ENCODE measurements around the gene HK1.
A peak's percentile ranks its signal among the peaks of the same experiment; 100 is the strongest.

Gene HK1

GRCh38 chr10:69348816-69349541 is 70.7 kb downstream of the HK1 start:
- DNase-seq (ENCODE audit: low spot score), result peak; percentile 35

GRCh38 chr10:69349542-69349888 is 71.2 kb downstream of the HK1 start:
- no peak for DNase-seq (ENCODE audit: low spot score)

GRCh38 chr10:69351589-69351988 is 73.3 kb downstream of the HK1 start:
- DNase-seq (ENCODE audit: low spot score), result no peak

GRCh38 chr10:69352569-69353264 is 74.4 kb downstream of the HK1 start:
- DNase-seq (ENCODE audit: low spot score), result no peak

- no peak for DNase-seq (ENCODE audit: low spot score)
These were observed 75.8 kb downstream of the HK1 start for GRCh38 chr10:69353977-69354635.

- no peak for DNase-seq (ENCODE audit: low spot score)
These were observed 77.9 kb downstream of the HK1 start for GRCh38 chr10:69356187-69356586.

GRCh38 chr10:69358148-69358795 is 80.0 kb downstream of the HK1 start:
- DNase-seq (ENCODE audit: low spot score), result no peak

GRCh38 chr10:69359148-69359547 is 80.9 kb downstream of the HK1 start:
- no peak for DNase-seq (ENCODE audit: low spot score)

- DNase-seq (ENCODE audit: low spot score), result no peak
These were observed 81.3 kb downstream of the HK1 start for GRCh38 chr10:69359594-69359993.

DNA sequence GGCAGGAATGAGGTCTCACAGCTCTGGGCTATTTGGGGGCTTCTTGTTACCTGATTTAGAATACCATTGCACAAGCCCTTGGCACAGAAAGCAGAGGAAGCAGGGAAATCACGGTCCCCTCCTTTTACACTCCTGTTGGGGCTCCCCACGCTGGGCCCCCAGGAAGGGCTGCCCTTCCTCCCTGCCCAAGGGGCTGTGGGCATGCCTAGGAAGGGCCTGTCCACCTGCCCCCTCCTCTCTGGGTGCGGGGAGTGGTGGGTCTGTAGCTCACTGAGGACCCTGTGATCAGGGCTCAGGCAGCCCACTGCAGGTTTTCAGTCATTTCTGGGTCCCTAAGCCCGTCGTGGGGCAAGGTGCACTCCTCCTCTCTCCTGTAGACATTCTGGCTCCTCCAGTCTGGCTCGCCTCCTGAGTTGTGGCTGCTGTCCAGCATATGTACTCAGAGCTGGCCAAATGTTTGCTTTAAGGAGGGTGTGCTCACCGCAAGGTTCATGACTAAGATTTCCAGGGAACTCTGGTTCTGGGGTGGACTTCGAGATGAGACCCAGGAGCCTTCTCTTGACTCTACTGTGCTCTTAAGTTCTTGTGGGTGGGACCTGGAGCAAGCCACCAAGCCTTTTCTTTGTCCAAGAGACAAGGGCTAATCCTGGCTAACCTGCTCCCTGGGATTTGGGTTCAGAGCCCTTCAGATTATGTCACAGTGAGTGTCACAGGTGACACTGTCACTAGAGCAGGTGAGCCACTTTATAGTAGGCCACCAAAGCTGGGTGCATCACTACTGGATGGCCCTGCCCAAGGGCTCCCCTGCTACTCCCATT is 82.4 kb downstream of the HK1 start:
- no peak for DNase-seq (ENCODE audit: low spot score)

- DNase-seq (ENCODE audit: low spot score), result no peak
These were observed 83.0 kb downstream of the HK1 start for GRCh38 chr10:69361303-69361614.

- no peak for DNase-seq (ENCODE audit: low spot score)
These were observed 84.2 kb downstream of the HK1 start for GRCh38 chr10:69362471-69362954.

DNA sequence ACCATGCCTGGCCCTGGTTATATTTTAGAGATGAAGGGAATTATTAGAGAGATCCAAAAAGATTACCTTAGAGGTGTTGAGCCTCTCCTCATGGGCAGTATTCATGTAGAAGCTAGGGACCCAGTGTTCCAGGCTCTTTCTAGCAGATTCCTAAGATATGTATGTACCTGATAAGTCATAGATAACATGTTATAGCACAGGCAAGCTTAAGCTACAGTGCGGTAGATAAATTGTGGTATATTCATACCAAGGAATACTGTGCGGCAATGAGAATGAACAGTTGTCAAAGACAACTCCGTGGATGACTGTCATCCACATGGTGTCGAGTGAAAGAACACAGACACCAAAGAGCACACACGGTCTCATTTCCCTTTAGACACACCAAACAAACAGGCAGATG is 85.4 kb downstream of the HK1 start:
- DNase-seq (ENCODE audit: low spot score), result no peak

DNA sequence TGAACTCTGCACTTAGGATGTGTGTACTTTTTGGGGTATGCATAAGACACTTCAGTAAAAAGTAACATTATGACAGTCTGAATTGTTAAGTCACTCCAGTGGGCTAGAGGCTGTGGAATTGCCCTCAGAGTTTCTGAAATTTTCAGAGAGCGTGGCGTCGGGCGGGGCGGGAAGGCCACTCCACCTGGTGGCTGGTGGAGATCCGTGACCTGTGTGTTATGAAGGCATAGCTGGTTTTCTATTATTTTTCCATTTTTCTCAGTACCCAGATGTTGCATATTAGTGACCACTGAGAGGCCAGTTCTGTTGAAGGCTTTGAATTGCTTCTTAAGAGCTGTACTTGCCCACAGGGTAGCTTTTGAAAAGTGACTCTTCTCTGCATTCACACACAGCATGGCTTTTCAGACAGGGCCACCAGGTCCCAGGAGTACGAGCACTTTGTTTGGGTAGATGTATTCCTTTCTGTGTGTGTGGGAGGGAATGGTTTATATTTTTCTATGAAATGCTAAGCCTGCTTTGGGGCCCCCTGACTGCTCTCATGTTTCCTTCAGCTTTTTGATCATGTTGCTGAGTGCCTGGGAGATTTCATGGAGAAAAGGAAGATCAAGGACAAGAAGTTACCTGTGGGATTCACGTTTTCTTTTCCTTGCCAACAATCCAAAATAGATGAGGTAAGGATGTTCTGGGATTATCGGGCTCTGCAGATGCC is 86.1 kb downstream of the HK1 start:
- no peak for DNase-seq (ENCODE audit: low spot score)

- no peak for DNase-seq (ENCODE audit: low spot score)
These were observed 88.4 kb downstream of the HK1 start for GRCh38 chr10:69366738-69367137.

DNA sequence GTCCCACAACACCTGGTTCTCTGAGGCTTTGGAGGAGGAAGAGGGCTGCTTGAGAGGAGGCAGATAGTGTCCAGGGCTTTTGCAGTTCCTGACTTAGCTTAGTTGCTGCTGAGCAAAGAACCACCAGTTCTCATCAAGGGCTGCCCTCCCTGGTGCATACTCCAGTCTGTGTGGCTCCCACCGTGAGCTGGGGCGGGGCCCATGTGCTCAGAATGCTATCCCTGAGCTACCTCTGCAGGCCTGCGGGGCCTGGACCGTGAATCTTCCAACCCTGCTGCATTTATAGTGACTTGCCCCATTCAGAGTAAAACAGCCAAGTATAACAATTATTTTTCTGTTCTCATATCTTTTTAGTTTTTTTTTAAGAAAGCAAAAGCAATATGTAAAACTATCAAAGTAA is 89.2 kb downstream of the HK1 start:
- no peak for DNase-seq (ENCODE audit: low spot score)

GRCh38 chr10:69372126-69372980 is 94.1 kb downstream of the HK1 start:
- no peak for DNase-seq (ENCODE audit: low spot score)

DNA sequence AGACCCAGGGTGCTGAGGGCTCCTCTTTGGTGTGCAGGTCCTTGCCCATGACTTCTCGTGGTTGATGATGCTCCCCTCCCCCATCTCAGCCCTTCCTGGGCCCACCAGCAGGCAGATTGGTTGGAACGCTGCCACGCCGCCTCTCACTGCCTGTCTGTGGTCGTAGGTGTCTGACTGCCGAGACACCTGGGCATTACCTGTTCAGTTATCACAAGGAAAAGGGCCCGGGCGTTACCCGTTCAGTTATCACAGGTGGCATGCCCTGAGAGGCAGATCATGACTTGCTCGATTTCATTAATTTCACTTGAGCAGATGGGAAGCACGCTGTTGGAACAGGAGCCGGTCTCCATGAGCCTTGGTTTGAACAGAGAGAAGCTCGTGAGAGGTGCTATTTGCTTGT is 95.9 kb downstream of the HK1 start:
- no peak for DNase-seq (ENCODE audit: low spot score)

DNA sequence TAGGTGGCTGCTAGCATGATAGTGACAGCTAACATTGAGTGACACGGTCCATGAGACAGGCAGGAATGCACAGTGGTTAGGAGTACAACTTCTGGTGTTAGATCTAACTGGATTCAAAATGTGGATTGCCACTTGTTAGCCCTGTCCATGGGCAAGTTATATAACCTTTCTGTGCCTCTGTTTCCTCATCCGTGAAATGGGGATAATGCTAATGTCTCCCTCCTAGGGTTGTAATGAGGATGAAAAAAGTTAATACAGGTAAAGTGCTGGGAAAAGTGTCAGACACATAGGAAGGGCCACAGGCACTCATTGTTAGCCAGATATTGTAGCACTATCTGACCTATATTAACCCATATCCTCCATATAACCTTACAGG is 96.6 kb downstream of the HK1 start:
- DNase-seq (ENCODE audit: low spot score), result no peak

Data from Ammon's horn (tissue), 1 donor.